Liver (tissue), 9 donors: ENCODE measurements around the gene SLX4IP. TPM values are rescaled to one million over a fixed set of nuclear protein-coding genes. Genes with fewer than 3 reads are reported as not detected.

ENCODE experiments used
- DNase-seq: peaks from one replicate; pipeline ENCODE4 v3.0.0-alpha.2; 2017; ENCODE audit warnings: low spot score
- H3K27ac ChIP-seq, 2 donors: one replicate each; pipeline ENCODE4 v1.7.0; 2013; ENCODE audit warnings: inconsistent platforms in 2 of 2, low read length in 2 of 2, control low read depth in 1 of 2, low read depth in 1 of 2, mild to moderate bottlenecking in 1 of 2
- H3K27me3 ChIP-seq, 4 donors: one replicate each; pipeline versions ENCODE4 v1.6.1 to v1.7.0; 2013; ENCODE audit warnings: low read length in 3 of 4, inconsistent platforms in 1 of 4, mild to moderate bottlenecking in 1 of 4, moderate library complexity in 1 of 4; ENCODE audit not compliant: control insufficient read depth in 4 of 4, insufficient read depth in 4 of 4
- H3K36me3 ChIP-seq, 4 donors: one replicate each; pipeline versions ENCODE4 v1.6.1 to v1.7.0; 2013; ENCODE audit warnings: low read length in 3 of 4, mild to moderate bottlenecking in 3 of 4, low read depth in 1 of 4, moderate library complexity in 1 of 4; ENCODE audit not compliant: control insufficient read depth in 4 of 4, insufficient read depth in 3 of 4
- H3K4me1 ChIP-seq, 4 donors: one replicate each; pipeline versions ENCODE4 v1.6.1 to v1.7.0; 2013; ENCODE audit warnings: low read length in 3 of 4, mild to moderate bottlenecking in 3 of 4, moderate library complexity in 1 of 4; ENCODE audit not compliant: control insufficient read depth in 4 of 4, insufficient read depth in 4 of 4
- H3K4me3 ChIP-seq, 3 donors: one replicate each; pipeline versions ENCODE4 v1.6.1 to v1.7.0; 2013; ENCODE audit warnings: low read length in 3 of 3, control low read depth in 1 of 3, low read depth in 1 of 3, mild to moderate bottlenecking in 1 of 3
- H3K9ac ChIP-seq, 2 donors: one replicate each; pipeline ENCODE4 v1.7.0; 2013; ENCODE audit warnings: low read length in 2 of 2, mild to moderate bottlenecking in 2 of 2, moderate library complexity in 2 of 2, control low read depth in 1 of 2, low read depth in 1 of 2
- H3K9me3 ChIP-seq, 4 donors: one replicate each; pipeline versions ENCODE4 v1.6.1 to v1.7.0; 2013; ENCODE audit warnings: low read length in 3 of 4; ENCODE audit not compliant: control insufficient read depth in 4 of 4
- EGR1 ChIP-seq, 2 donors: IDR thresholded peaks; 2 replicates each; pipeline ENCODE4 v1.6.1; 2016 to 2018; ENCODE audit warnings: antibody characterized with exemption in 2 of 2, low read depth in 2 of 2
- FOXA1 ChIP-seq: IDR thresholded peaks from 2 replicates; pipeline ENCODE4 v1.6.1; 2016; ENCODE audit warnings: antibody characterized with exemption
- FOXA2 ChIP-seq: IDR thresholded peaks from 2 replicates; pipeline ENCODE4 v1.6.1; 2016; ENCODE audit warnings: antibody characterized with exemption
- GABPA ChIP-seq, 2 donors: IDR thresholded peaks in 1 of 2; conservative IDR thresholded peaks in 1 of 2; 2 replicates each; pipeline ENCODE4 v1.6.1; 2016; ENCODE audit warnings: antibody characterized with exemption in 2 of 2, mild to moderate bottlenecking in 1 of 2, moderate library complexity in 1 of 2
- HNF4A ChIP-seq, 2 donors: conservative IDR thresholded peaks; 2 replicates each; pipeline ENCODE4 v1.6.1; 2016; ENCODE audit warnings: antibody characterized with exemption in 2 of 2, mild to moderate bottlenecking in 2 of 2
- HNF4G ChIP-seq: IDR thresholded peaks from 2 replicates; pipeline ENCODE4 v1.6.1; 2016; ENCODE audit warnings: antibody characterized with exemption
- JUND ChIP-seq, 2 donors: IDR thresholded peaks; 2 replicates each; pipeline ENCODE4 v1.6.1; 2016; ENCODE audit warnings: antibody characterized with exemption in 2 of 2
- RAD21 ChIP-seq, 2 donors: IDR thresholded peaks; 2 replicates each; pipeline ENCODE4 v1.6.1; 2016; ENCODE audit warnings: antibody characterized with exemption in 2 of 2, mild to moderate bottlenecking in 2 of 2
- RXRA ChIP-seq, 2 donors: IDR thresholded peaks; 2 replicates each; pipeline ENCODE4 v1.6.1; 2017 to 2018; ENCODE audit warnings: antibody characterized with exemption in 2 of 2, mild to moderate bottlenecking in 1 of 2
- SP1 ChIP-seq: IDR thresholded peaks from 2 replicates; pipeline ENCODE4 v1.6.1; 2018; ENCODE audit warnings: antibody characterized with exemption, mild to moderate bottlenecking
- TAF1 ChIP-seq: conservative IDR thresholded peaks from 2 replicates; pipeline ENCODE4 v1.6.1; 2016; ENCODE audit warnings: antibody characterized with exemption, mild to moderate bottlenecking
- YY1 ChIP-seq: IDR thresholded peaks from 2 replicates; pipeline ENCODE4 v1.6.1; 2016; ENCODE audit warnings: antibody characterized with exemption, mild to moderate bottlenecking
- WGBS: extraction: QIAGEN DNeasy Blood & Tissue Kit; methylation state at CpG from one replicate; pipeline ENCODE4 v1.1.7; 2013; 5-methylcytosine and 5-hydroxymethylcytosine counted together
- polyA plus RNA-seq, 2 donors: library from polyadenylated mRNA; stranded (reverse) in 1 of 2; unstranded in 1 of 2; fragments of 200-250 nt in 1 of 2; fragments of >200 nt in 1 of 2; fragmentation: Nextera tagmentation in 1 of 2; extraction: Ambion mirVana in 1 of 2; gene quantifications; one replicate each; pipeline versions ENCODE4 v1.2.1 to v1.2.3, GENCODE V29; 2013 to 2015
- total RNA-seq, 2 donors: library from RNA; depleted of rRNA; stranded (reverse); fragments of >200 nt; gene quantifications; one replicate each; pipeline ENCODE4 v1.2.3, GENCODE V29; 2014
- TF ChIP-seq, protein P1 (sequence below): IDR thresholded peaks from 2 replicates; pipeline ENCODE4 v1.6.1; 2016; ENCODE audit warnings: antibody characterized with exemption
- TF ChIP-seq, protein P2 (sequence below): fragments of 150-350 bp; IDR thresholded peaks from 2 replicates; pipeline ENCODE4 v1.5.1; 2017; ENCODE audit warnings: improper control_type of control experiment, low read depth, low read length; ENCODE audit not compliant: missing input control
- TF ChIP-seq, protein P3 (sequence below): IDR thresholded peaks from 2 replicates; pipeline ENCODE4 v1.6.1; 2016; ENCODE audit warnings: antibody characterized with exemption, mild to moderate bottlenecking
- TF ChIP-seq, protein P4 (sequence below): IDR thresholded peaks from 2 replicates; pipeline ENCODE4 v1.6.1; 2016; ENCODE audit warnings: antibody characterized with exemption
- TF ChIP-seq, protein P5 (sequence below): IDR thresholded peaks from 2 replicates; pipeline ENCODE4 v1.6.1; 2016; ENCODE audit warnings: antibody characterized with exemption
- donor health status: healthy.
- donor health status: healthy.
- donor health status: healthy.
- donor health status: healthy.
- donor health status: healthy.

SLX4IP gene
- total and polyA plus RNA-seq, 4 donors = 1.1 to 3.4 (median 2.7) TPM

DNA sequence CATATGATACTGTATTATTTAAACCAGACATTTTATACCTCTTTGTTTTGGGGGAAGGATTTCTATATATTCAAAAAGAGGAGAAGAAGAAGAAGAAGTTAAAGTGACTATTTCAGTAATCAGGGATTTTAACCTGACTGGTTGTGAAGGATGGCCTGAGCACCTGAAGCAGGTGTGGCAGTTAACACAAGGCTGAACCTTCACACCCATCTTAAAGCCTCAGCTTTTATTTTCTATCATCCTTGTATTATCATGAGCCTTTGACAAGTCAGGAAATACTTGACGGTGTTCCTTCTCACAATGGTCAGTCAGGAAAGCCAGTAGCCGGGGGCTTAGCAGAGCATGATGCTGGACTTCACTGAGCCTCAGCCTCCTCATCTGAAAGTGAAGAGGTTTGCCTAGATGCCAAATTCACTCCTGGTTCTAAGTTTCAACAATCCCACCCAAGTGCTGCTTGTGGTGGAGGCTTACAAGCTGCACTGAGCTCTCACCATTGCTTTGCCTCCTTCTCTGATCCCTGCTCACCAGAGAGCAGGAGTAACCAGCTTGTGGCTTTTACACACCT lies 121.5 kb downstream of the SLX4IP start:
- no peak overlapping the region for H3K27ac ChIP-seq
- no peaks in the 10 kb centered on the region for H3K4me1 ChIP-seq
- WGBS = 88% methylated on average over 2 of the region's 2 CpGs
- no peaks in the 10 kb centered on the region for H3K36me3 ChIP-seq
- no peaks in the 10 kb centered on the region for H3K9me3 ChIP-seq
- H3K4me3 ChIP-seq = no peak overlapping the region
- no peak for DNase-seq
- no peak overlapping the region for H3K9ac ChIP-seq
- H3K27me3 ChIP-seq = no peaks in the 10 kb centered on the region
- TF ChIP-seq, protein P1, sequence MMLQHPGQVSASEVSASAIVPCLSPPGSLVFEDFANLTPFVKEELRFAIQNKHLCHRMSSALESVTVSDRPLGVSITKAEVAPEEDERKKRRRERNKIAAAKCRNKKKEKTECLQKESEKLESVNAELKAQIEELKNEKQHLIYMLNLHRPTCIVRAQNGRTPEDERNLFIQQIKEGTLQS = no peak
- TF ChIP-seq FOXA1 (no peak), YY1 (no peak), RAD21 (IDR thresholded peaks at IDR 0.05) (no peak), EGR1 (IDR thresholded peaks at IDR 0.05; ENCODE audit: low read depth in 2 of 2) (no peak), FOXA2 (no peak), TAF1 (no peak), HNF4A (conservative IDR thresholded peaks at IDR 0.05) (no peak), RXRA (IDR thresholded peaks at IDR 0.05) (no peak), HNF4G (no peak), SP1 (no peak), JUND (IDR thresholded peaks at IDR 0.05) (no peak), GABPA (IDR thresholded peaks at IDR 0.05 in 1 of 2, conservative IDR thresholded peaks at IDR 0.05 in 1 of 2) (no peak)
- TF ChIP-seq, protein P2, sequence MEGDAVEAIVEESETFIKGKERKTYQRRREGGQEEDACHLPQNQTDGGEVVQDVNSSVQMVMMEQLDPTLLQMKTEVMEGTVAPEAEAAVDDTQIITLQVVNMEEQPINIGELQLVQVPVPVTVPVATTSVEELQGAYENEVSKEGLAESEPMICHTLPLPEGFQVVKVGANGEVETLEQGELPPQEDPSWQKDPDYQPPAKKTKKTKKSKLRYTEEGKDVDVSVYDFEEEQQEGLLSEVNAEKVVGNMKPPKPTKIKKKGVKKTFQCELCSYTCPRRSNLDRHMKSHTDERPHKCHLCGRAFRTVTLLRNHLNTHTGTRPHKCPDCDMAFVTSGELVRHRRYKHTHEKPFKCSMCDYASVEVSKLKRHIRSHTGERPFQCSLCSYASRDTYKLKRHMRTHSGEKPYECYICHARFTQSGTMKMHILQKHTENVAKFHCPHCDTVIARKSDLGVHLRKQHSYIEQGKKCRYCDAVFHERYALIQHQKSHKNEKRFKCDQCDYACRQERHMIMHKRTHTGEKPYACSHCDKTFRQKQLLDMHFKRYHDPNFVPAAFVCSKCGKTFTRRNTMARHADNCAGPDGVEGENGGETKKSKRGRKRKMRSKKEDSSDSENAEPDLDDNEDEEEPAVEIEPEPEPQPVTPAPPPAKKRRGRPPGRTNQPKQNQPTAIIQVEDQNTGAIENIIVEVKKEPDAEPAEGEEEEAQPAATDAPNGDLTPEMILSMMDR = no peak
- TF ChIP-seq, protein P3, sequence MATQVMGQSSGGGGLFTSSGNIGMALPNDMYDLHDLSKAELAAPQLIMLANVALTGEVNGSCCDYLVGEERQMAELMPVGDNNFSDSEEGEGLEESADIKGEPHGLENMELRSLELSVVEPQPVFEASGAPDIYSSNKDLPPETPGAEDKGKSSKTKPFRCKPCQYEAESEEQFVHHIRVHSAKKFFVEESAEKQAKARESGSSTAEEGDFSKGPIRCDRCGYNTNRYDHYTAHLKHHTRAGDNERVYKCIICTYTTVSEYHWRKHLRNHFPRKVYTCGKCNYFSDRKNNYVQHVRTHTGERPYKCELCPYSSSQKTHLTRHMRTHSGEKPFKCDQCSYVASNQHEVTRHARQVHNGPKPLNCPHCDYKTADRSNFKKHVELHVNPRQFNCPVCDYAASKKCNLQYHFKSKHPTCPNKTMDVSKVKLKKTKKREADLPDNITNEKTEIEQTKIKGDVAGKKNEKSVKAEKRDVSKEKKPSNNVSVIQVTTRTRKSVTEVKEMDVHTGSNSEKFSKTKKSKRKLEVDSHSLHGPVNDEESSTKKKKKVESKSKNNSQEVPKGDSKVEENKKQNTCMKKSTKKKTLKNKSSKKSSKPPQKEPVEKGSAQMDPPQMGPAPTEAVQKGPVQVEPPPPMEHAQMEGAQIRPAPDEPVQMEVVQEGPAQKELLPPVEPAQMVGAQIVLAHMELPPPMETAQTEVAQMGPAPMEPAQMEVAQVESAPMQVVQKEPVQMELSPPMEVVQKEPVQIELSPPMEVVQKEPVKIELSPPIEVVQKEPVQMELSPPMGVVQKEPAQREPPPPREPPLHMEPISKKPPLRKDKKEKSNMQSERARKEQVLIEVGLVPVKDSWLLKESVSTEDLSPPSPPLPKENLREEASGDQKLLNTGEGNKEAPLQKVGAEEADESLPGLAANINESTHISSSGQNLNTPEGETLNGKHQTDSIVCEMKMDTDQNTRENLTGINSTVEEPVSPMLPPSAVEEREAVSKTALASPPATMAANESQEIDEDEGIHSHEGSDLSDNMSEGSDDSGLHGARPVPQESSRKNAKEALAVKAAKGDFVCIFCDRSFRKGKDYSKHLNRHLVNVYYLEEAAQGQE = no peak
- TF ChIP-seq, protein P4, sequence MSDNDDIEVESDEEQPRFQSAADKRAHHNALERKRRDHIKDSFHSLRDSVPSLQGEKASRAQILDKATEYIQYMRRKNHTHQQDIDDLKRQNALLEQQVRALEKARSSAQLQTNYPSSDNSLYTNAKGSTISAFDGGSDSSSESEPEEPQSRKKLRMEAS = no peak

DNA sequence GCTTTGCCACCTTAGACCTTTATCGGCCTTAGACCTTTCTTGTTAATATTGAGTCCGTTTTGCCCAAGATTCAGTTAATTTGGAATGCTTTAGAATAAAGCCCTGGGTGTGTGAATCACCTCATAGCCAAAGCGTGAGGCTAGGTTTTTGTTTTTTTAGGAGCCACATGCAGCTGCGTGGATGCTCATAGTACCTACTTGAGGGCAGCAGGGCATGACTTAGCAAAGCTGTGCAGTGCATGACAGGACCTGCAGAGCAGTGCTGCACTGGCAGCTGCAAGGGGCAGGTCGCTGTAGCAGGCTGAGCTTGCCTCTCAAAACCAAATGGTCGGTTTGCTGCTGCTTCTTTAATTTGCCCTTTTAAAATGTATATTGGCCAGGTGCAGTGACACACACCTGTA lies 122.6 kb downstream of the SLX4IP start:
- Histone ChIP-seq H3K9ac (no peak overlapping the region), H3K4me3 (no peak overlapping the region), H3K27me3 (no peaks in the 10 kb centered on the region), H3K36me3 (no peaks in the 10 kb centered on the region), H3K27ac (no peak overlapping the region), H3K9me3 (no peaks in the 10 kb centered on the region), H3K4me1 (no peaks in the 10 kb centered on the region)
- no peak for DNase-seq
- 94% methylated on average over 6 of the region's 6 CpGs for WGBS
- TF ChIP-seq, protein P4 = no peak
- no peak for TF ChIP-seq RXRA (IDR thresholded peaks at IDR 0.05)
- TF ChIP-seq, protein P5, sequence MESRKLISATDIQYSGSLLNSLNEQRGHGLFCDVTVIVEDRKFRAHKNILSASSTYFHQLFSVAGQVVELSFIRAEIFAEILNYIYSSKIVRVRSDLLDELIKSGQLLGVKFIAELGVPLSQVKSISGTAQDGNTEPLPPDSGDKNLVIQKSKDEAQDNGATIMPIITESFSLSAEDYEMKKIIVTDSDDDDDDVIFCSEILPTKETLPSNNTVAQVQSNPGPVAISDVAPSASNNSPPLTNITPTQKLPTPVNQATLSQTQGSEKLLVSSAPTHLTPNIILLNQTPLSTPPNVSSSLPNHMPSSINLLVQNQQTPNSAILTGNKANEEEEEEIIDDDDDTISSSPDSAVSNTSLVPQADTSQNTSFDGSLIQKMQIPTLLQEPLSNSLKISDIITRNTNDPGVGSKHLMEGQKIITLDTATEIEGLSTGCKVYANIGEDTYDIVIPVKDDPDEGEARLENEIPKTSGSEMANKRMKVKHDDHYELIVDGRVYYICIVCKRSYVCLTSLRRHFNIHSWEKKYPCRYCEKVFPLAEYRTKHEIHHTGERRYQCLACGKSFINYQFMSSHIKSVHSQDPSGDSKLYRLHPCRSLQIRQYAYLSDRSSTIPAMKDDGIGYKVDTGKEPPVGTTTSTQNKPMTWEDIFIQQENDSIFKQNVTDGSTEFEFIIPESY = no peak
- TF ChIP-seq FOXA2 = no peak
